ENCODE measurements around the gene IL36RN.
"Not testable (repeated sequence)": the region's sequence is repeated elsewhere in the genome, so short reads cannot be mapped to it uniquely, and the experiment has no call there.

The IL36RN gene

DNA sequence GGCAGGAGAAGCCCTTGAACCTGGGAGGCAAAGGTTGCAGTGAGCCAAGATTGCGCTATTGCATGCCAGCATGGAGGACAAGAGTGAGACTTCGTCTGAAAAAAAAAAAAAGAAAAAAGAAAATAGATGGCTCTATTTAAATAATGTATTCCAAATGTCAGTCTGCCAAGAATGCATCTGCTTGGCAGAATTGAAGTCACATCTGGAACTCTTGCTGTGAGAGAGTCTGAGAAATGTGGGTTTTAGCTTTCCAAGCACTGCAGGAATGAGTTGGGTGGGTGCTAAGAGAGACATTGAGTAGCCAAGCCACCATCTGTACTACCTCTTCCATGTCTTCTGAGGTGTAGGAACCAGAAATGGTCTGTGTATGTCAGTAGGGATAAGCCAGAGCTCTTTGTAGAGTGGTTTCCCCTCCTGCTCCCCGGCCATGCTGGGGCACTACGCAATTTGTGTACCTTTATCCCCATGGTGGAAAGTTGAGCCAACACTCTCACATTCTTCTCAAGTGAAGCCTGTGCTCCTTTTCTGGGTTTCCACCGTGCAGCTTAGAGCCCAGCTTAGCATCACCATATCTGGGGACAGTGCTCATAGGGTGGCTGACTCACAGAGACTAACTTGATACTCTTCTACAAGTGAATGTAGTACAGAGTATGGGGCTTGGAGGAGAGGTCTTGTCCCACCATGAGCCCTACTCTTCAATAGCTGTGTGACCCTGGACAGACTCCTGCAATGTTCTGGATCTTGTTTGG, 34.0 kb downstream of the IL36RN start:
- no peak overlapping the region for H3K4me3 ChIP-seq (ENCODE audit: control insufficient read depth, low read depth, low read length)
- DNase-seq (ENCODE audit: low read depth): no peak
- TF ChIP-seq, protein P1, sequence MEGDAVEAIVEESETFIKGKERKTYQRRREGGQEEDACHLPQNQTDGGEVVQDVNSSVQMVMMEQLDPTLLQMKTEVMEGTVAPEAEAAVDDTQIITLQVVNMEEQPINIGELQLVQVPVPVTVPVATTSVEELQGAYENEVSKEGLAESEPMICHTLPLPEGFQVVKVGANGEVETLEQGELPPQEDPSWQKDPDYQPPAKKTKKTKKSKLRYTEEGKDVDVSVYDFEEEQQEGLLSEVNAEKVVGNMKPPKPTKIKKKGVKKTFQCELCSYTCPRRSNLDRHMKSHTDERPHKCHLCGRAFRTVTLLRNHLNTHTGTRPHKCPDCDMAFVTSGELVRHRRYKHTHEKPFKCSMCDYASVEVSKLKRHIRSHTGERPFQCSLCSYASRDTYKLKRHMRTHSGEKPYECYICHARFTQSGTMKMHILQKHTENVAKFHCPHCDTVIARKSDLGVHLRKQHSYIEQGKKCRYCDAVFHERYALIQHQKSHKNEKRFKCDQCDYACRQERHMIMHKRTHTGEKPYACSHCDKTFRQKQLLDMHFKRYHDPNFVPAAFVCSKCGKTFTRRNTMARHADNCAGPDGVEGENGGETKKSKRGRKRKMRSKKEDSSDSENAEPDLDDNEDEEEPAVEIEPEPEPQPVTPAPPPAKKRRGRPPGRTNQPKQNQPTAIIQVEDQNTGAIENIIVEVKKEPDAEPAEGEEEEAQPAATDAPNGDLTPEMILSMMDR (IDR thresholded peaks at IDR 0.05; ENCODE audit: control insufficient read depth, insufficient read depth, low read depth, low read length, missing control alignments): no peak

DNA sequence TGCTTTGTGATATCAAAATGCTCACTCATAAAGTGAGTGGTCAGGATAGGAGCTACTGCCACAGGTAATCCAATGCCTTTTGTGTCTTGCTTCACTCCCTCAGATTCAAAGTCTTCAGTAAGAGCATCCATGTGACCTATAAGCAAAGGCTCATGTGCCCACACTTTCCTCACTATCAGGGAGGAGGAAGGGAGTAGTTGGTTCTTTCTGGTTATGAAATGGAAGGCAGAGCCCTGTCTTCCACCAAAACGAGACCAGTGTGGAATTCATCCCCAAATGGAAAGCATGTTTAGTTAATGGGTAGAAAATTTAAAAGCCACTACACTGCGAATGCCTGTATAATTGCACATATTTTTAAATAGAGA, 34.6 kb downstream of the IL36RN start:
- TF ChIP-seq, protein P1 (IDR thresholded peaks at IDR 0.05; ENCODE audit: control insufficient read depth, insufficient read depth, low read depth, low read length, missing control alignments): no peak
- no peak overlapping the region for H3K4me3 ChIP-seq (ENCODE audit: control insufficient read depth, low read depth, low read length)
- no peak for DNase-seq (ENCODE audit: low read depth)

GRCh38 chr2:113096306-113096705, 37.3 kb downstream of the IL36RN start:
- DNase-seq (ENCODE audit: low read depth); H3K4me3 ChIP-seq (ENCODE audit: control insufficient read depth, low read depth, low read length): not testable (repeated sequence)

GRCh38 chr2:113096842-113097618, 38.0 kb downstream of the IL36RN start:
- not testable (repeated sequence) for DNase-seq (ENCODE audit: low read depth); H3K4me3 ChIP-seq (ENCODE audit: control insufficient read depth, low read depth, low read length)

DNA sequence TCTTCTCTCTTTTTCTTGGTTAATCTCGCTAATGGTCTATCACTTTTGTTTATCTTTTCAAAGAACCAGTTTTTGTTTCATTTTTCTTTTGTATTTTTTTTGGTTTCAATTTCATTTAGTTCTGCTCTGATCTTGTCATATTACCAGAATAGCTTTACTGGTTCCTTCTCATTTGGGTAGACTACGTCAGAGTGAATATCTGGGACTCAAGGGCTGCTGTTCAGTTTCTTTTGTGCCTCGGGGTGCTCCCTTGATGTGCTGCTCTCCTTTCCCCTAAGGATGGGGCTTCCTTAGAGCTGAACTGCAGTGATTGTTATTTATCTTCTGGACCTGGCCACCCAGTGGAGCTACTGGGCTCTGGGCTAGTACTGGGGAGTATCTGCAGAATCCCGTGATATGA, 39.0 kb downstream of the IL36RN start:
- no peak overlapping the region for H3K4me3 ChIP-seq (ENCODE audit: control insufficient read depth, low read depth, low read length)
- TF ChIP-seq, protein P1 (IDR thresholded peaks at IDR 0.05; ENCODE audit: control insufficient read depth, insufficient read depth, low read depth, low read length, missing control alignments): no peak
- no peak for DNase-seq (ENCODE audit: low read depth)

DNA sequence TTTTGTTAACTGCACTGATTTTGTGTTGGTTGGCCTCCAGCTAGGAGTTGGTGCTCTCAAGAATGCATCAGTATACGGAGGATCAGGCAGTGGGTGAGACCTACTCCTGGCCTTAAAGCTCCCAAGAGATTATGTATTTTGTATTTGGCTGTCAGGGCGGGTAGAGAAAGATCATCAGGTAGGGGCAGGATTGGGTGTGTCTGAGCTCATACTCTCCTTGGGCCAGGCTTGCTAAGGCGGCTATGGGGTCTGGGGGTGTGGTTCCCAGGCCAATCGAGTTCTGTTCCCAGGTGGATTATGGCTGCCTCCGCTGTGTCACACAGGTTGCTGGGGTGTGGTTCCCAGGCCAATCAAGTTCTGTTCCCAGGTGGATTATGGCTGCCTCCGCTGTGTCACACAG, 39.5 kb downstream of the IL36RN start:
- TF ChIP-seq, protein P1 (IDR thresholded peaks at IDR 0.05; ENCODE audit: control insufficient read depth, insufficient read depth, low read depth, low read length, missing control alignments): no peak
- DNase-seq (ENCODE audit: low read depth): no peak
- H3K4me3 ChIP-seq (ENCODE audit: control insufficient read depth, low read depth, low read length): no peak overlapping the region

- TF ChIP-seq, protein P1 (IDR thresholded peaks at IDR 0.05; ENCODE audit: control insufficient read depth, insufficient read depth, low read depth, low read length, missing control alignments): no peak
- H3K4me3 ChIP-seq (ENCODE audit: control insufficient read depth, low read depth, low read length): no peak overlapping the region
- no peak for DNase-seq (ENCODE audit: low read depth)
Measured at GRCh38 chr2:113102133-113102532, 43.1 kb downstream of the IL36RN start.
